Stomach (tissue), 4 donors: Measurements from ENCODE around the gene SUPT7L.

Source experiments
- POLR2A ChIP-seq, 4 donors: fragments of 450-650 bp; IDR thresholded peaks; one replicate each; pipeline ENCODE4 v1.6.1; 2016; ENCODE audit warnings: antibody characterized with exemption in 4 of 4, control low read depth in 2 of 4, mild to moderate bottlenecking in 1 of 4, moderate library complexity in 1 of 4
- TF ChIP-seq, protein P1 (sequence below), 7 experiments: fragments of 450-650 bp in 4 of 7; fragments of 200-600 bp in 3 of 7; sonication (generic) in 3 of 7; IDR thresholded peaks; one replicate each; pipeline ENCODE4 v1.5.1; 2016 to 2019; ENCODE audit warnings: antibody characterized with exemption in 7 of 7, control low read depth in 2 of 7, mild to moderate bottlenecking in 1 of 7

- TF ChIP-seq, protein P1, sequence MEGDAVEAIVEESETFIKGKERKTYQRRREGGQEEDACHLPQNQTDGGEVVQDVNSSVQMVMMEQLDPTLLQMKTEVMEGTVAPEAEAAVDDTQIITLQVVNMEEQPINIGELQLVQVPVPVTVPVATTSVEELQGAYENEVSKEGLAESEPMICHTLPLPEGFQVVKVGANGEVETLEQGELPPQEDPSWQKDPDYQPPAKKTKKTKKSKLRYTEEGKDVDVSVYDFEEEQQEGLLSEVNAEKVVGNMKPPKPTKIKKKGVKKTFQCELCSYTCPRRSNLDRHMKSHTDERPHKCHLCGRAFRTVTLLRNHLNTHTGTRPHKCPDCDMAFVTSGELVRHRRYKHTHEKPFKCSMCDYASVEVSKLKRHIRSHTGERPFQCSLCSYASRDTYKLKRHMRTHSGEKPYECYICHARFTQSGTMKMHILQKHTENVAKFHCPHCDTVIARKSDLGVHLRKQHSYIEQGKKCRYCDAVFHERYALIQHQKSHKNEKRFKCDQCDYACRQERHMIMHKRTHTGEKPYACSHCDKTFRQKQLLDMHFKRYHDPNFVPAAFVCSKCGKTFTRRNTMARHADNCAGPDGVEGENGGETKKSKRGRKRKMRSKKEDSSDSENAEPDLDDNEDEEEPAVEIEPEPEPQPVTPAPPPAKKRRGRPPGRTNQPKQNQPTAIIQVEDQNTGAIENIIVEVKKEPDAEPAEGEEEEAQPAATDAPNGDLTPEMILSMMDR (IDR thresholded peaks at IDR 0.05) = no peak
- TF ChIP-seq POLR2A (IDR thresholded peaks at IDR 0.05) = no peak
Observed at GRCh38 chr2:27647737-27648136, 15.7 kb downstream of the SUPT7L start.
